Mononuclear cell (primary cell): ENCODE results near the gene CAMK2G. TPM values are rescaled to one million over a fixed set of nuclear protein-coding genes. Genes with fewer than 3 reads are reported as not detected.
"Not testable (repeated sequence)": the region's sequence is repeated elsewhere in the genome, so short reads cannot be mapped to it uniquely, and the experiment has no call there.

Source experiments
- H3K27me3 ChIP-seq: 2 replicates; pipeline ENCODE4 v1.6.0; 2011; ENCODE audit warnings: low read length, control low read depth; ENCODE audit not compliant: insufficient read depth
- H3K4me1 ChIP-seq: 2 replicates; pipeline ENCODE4 v1.5.1; 2011; ENCODE audit warnings: mild to moderate bottlenecking, low read length, control low read depth; ENCODE audit not compliant: insufficient read depth
- H3K4me3 ChIP-seq: 2 replicates; pipeline ENCODE4 v1.5.1; 2011; ENCODE audit warnings: mild to moderate bottlenecking, low read length, moderate library complexity
- H3K9me3 ChIP-seq: 2 replicates; pipeline ENCODE4 v1.5.1; 2011; ENCODE audit warnings: low read depth, mild to moderate bottlenecking, control low read depth, low read length
- total RNA-seq: library from RNA; depleted of rRNA; stranded (reverse); fragments of >200 nt; gene quantifications from one replicate; pipeline ENCODE4 v1.2.3, GENCODE V29; 2012

The CAMK2G gene
- total RNA-seq, 1 donor = 25.9 TPM

- Histone ChIP-seq H3K4me1 (peaks cover 8% of the 10 kb centered on the region), H3K9me3 (no peaks in the 10 kb centered on the region), H3K27me3 (no peaks in the 10 kb centered on the region), H3K4me3 (no peak overlapping the region)
These were observed 18.1 kb upstream of the CAMK2G start for GRCh38 chr10:73892310-73893030.

GRCh38 chr10:73891540-73891939, 17.2 kb upstream of the CAMK2G start:
- Histone ChIP-seq H3K4me3 (no peak overlapping the region), H3K9me3 (no peaks in the 10 kb centered on the region), H3K27me3 (no peaks in the 10 kb centered on the region), H3K4me1 (peaks cover 8% of the 10 kb centered on the region)

- not testable (repeated sequence) for H3K27me3 ChIP-seq, H3K9me3 ChIP-seq, H3K4me3 ChIP-seq
- H3K4me1 ChIP-seq = peaks cover 14% of the 10 kb centered on the region
These were observed 16.5 kb upstream of the CAMK2G start for GRCh38 chr10:73890830-73891229.

DNA sequence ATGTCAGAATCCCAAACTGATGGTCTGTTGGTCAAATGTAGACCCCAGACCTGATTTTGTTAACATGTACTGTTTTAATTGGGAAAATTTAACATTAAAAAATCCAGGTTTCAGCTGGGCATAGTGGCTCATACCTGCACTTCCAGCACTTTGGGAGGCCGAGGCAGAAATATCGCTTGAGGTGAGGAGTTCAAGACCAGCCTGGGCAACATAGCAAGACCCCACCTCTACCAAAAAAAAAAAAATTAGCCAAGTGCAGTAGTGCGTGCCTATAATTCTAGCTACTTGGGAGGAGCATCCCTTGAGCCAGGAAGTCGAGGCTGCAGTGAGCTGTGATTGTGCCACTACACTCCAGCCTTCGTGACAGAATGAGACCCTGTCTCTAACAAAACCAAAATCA, 15.9 kb upstream of the CAMK2G start:
- Histone ChIP-seq H3K9me3 (no peaks in the 10 kb centered on the region), H3K4me3 (no peak overlapping the region), H3K4me1 (peaks cover 15% of the 10 kb centered on the region), H3K27me3 (no peaks in the 10 kb centered on the region)

DNA sequence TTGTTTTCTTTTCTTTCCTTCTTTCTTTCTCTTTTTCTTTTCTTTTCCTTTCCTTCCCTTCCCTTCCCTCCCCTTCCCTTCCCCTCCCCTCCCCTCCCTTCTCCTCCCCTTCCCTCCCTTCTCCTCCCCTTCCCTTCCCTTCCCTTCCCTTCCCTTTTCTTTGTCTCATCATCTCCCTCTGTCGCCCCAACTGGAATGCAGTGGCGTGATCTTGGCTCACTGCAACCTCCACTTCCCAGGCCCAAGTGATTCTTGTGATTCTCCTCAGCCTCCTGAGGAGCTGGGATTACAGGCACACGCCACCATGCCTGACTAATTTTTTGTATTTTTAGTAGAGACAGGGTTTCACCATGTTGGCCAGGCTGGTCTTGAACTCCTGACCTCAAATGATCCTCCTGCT, 15.1 kb upstream of the CAMK2G start:
- H3K27me3 ChIP-seq, H3K9me3 ChIP-seq, H3K4me3 ChIP-seq: not testable (repeated sequence)
- peaks cover 15% of the 10 kb centered on the region for H3K4me1 ChIP-seq

GRCh38 chr10:73889014-73889413, 14.7 kb upstream of the CAMK2G start:
- no peaks in the 10 kb centered on the region for H3K27me3 ChIP-seq
- no peaks in the 10 kb centered on the region for H3K9me3 ChIP-seq
- peaks cover 15% of the 10 kb centered on the region for H3K4me1 ChIP-seq
- H3K4me3 ChIP-seq = no peak overlapping the region

DNA sequence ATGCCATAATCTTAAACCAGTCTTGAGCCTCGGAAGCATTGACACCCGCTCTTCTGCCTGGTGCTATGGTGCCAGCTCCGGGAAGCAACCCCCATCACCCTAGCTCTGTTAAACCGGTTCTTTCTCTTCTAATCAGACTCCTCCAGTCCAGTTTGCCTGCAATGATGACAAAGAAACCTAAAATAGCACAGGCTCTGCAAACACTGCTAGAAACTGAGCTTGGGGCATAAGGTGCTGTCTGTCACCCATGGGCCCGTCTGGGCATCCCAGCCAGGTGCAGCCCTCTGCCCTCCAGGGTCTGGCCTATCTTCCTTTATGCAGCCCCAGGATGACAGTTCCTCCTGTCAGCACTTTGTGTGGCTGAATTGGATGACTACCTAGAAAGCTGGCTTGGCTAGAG, 14.2 kb upstream of the CAMK2G start:
- Histone ChIP-seq H3K27me3 (no peaks in the 10 kb centered on the region), H3K4me3 (no peak overlapping the region), H3K9me3 (no peaks in the 10 kb centered on the region), H3K4me1 (peaks cover 15% of the 10 kb centered on the region)

DNA sequence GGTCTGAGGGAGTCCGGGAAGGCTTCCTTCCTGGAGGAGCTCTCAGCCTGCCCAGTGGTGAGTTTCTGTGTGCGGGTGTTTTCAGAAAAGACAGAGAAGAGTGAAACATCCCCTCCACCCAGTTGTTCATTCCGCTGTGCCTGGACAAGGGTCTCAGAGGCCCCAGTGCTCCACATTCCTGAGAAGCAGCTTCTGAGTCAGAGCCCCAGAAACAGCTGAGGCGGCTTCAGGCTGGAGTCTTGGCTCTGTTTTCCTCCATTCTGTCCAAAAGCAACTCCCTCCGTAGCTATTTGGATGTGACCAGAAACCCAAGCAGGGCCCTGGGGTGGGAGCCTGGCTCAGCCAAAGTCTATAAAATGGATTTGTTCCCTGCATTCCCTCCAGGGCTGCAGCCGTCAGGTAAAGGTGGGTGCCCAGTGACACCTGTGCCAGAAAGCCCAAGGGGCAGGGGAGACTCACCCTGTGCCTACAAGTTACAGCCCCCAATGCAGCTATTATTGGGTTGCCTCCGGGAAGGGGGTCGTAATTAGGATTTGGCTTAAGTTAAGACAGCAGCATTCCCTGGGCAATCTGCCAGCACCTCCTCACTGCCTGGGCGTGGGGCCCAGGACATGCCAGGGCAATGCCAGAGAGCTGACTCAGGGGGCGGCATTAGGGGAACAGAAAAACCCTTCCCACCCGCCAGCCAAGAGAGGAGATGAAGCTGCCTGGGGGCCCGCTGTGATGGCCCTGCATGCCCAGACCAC, 13.1 kb upstream of the CAMK2G start:
- Histone ChIP-seq H3K4me3 (no peak overlapping the region), H3K27me3 (no peaks in the 10 kb centered on the region), H3K9me3 (no peaks in the 10 kb centered on the region), H3K4me1 (peaks cover 15% of the 10 kb centered on the region)

DNA sequence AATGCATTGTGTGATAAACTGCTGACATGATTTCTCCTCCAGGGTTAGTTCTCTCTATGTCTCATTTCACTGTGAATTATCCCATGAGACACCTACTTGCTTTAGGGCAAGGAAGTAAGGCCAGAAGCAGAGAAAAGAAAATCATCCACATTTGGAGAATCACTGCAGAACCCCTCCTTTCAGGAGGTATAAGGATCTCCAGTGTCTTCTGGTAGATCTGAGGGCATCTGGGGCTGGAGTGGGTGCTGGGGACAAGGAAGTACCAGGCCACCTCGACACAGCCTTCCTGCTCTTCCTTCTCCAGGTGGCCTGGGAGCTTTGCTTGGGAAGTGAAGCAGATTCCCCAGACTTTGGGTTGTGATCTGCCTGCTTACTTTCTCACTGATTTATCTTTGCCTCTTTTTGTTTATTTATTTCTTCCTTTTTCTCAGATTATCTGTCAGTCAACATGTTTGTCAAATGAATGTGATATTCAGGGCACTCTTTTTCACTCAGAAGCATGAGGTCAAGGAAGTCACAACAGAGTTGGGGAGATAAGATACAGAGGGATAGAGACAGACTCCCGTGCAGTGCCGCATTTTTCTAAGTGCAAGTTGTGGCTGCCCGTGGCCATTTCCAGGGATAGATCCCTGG, 12.4 kb upstream of the CAMK2G start:
- peaks cover 15% of the 10 kb centered on the region for H3K4me1 ChIP-seq
- H3K4me3 ChIP-seq = no peak overlapping the region
- no peaks in the 10 kb centered on the region for H3K9me3 ChIP-seq
- H3K27me3 ChIP-seq = no peaks in the 10 kb centered on the region

- H3K4me3 ChIP-seq = no peak overlapping the region
- peaks cover 15% of the 10 kb centered on the region for H3K4me1 ChIP-seq
- H3K27me3 ChIP-seq = no peaks in the 10 kb centered on the region
- no peaks in the 10 kb centered on the region for H3K9me3 ChIP-seq
These were observed 11.8 kb upstream of the CAMK2G start for GRCh38 chr10:73886085-73886529.

- Histone ChIP-seq H3K4me3 (no peak overlapping the region), H3K4me1 (peaks cover 24% of the 10 kb centered on the region), H3K9me3 (no peaks in the 10 kb centered on the region), H3K27me3 (no peaks in the 10 kb centered on the region)
These were observed 9.7 kb upstream of the CAMK2G start for GRCh38 chr10:73884017-73884416.

DNA sequence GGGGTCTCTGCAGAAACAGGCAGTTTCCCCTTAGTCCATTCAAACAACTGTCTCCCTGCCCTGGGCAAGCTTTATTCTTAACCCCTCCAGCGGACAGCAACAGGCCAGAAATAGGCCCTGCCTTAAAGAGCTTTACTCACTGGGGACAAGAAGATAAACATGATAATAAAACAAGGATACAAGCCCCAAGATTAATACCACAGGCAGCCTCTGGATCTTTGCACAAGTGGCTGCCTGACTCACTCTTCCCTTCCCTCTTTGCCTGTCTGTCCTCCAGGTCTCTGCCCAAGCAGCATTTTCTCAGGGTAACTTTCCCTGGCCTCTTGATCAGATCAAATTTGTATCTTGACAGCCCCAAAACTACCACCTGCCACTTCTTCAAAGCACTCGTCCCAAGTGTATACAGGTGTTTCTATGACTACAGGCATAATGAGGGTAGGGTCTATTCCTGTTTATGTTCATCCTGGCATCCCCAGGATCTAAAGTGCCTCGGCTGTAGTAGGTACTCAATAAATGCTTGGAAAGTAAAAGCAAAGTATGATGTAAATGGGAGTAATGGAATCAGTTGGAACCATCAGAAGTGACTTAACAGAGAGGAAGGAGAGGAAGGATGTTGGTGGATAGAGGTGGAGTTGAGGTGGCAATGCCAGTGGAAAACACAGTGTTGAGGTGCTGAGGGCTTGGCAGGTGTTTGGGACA, 7.0 kb upstream of the CAMK2G start:
- Histone ChIP-seq H3K4me3 (no peak overlapping the region), H3K4me1 (peaks cover 15% of the 10 kb centered on the region), H3K9me3 (no peaks in the 10 kb centered on the region), H3K27me3 (no peaks in the 10 kb centered on the region)

DNA sequence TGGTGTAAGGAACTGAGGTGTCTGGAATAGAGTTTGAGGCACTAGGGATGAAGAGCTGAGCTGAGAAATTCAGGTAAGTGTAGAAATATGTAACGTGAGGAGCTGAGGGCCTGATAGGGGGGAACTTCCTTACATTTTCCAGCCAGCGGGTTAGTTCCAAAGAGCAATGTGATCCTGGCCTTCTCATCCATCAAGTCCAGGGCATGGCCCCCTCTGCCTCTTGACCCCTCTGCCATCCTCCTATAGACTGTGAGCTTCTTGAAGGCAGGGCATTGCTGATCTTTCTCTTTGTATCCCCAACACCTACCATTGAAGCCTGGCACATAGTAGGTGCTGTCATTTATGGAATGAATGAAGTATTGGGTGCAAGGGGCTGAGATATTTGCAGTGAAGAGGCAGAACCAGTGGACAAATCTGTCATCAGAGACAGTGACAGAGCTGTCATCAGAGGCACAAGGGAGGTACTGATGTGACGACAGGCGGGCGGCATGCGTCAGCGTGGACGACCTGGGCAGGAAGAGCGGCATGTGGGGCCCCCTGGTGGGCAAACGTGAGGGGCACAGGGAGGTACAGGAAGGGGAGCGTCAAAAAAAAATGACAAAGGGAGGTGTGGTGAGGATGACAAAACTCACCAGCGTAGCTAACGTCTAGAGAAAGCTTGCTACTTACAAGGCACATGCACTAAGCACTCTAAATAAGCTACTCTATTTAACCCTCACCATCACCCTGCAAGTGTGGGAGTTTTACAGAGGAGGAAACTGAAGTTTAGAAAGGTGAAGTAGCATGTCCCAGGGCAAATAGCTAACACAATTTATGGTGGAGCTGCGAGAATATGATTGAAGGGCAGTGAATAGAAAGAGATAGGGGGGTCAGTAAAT, 5.2 kb upstream of the CAMK2G start:
- H3K4me3 ChIP-seq = no peak overlapping the region
- H3K9me3 ChIP-seq = no peaks in the 10 kb centered on the region
- H3K27me3 ChIP-seq = no peaks in the 10 kb centered on the region
- H3K4me1 ChIP-seq = peaks cover 18% of the 10 kb centered on the region

- Histone ChIP-seq H3K4me3 (no peak overlapping the region), H3K9me3 (no peaks in the 10 kb centered on the region)
These were observed 4.0 kb upstream of the CAMK2G start for GRCh38 chr10:73878365-73878764.

More at GRCh38 chr10:73878365-73878764, 4.0 kb upstream of the CAMK2G start:
- Histone ChIP-seq H3K27me3 (no peaks in the 10 kb centered on the region), H3K4me1 (peaks cover 19% of the 10 kb centered on the region)
